D721Med (cell line): ENCODE measurements around the gene CRISPLD2.

Experiments
- DNase-seq: peaks from one replicate; pipeline ENCODE4 v3.0.0; 2011; ENCODE audit warnings: low spot score; ENCODE audit not compliant: insufficient read length
- FAIRE-seq: peaks from 2 replicates; lab custom pipeline; 2011; peaks lifted over from hg19 to GRCh38; lab: Jason Lieb, UNC
- TF ChIP-seq, protein P1 (sequence below): IDR thresholded peaks from 2 replicates; pipeline ENCODE4 v1.5.1; 2012; ENCODE audit warnings: mild to moderate bottlenecking, control low read depth; ENCODE audit not compliant: insufficient read depth; ENCODE audit errors: missing control alignments

The CRISPLD2 gene

DNA sequence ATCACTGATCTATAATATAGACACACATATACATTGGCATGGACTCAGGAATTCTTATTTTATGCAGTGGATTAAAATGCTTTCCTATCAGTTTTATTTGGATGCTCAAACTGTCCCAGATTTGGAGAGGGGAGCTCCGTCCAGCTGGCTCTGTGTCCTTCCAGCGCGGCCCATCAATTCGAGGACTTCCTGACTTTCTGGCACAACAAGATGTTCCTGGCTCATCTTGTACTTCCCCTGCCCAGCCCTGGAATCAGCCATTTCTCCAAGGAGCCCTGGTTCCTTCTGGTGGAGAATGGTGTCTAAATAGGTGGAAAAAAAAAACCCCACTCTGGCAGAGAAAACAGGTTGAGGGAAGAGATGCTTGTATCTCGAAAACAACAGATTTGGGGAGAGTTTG, 94.5 kb downstream of the CRISPLD2 start:
- no peak for FAIRE-seq
- TF ChIP-seq, protein P1, sequence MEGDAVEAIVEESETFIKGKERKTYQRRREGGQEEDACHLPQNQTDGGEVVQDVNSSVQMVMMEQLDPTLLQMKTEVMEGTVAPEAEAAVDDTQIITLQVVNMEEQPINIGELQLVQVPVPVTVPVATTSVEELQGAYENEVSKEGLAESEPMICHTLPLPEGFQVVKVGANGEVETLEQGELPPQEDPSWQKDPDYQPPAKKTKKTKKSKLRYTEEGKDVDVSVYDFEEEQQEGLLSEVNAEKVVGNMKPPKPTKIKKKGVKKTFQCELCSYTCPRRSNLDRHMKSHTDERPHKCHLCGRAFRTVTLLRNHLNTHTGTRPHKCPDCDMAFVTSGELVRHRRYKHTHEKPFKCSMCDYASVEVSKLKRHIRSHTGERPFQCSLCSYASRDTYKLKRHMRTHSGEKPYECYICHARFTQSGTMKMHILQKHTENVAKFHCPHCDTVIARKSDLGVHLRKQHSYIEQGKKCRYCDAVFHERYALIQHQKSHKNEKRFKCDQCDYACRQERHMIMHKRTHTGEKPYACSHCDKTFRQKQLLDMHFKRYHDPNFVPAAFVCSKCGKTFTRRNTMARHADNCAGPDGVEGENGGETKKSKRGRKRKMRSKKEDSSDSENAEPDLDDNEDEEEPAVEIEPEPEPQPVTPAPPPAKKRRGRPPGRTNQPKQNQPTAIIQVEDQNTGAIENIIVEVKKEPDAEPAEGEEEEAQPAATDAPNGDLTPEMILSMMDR, result no peak
- no peak for DNase-seq

DNA sequence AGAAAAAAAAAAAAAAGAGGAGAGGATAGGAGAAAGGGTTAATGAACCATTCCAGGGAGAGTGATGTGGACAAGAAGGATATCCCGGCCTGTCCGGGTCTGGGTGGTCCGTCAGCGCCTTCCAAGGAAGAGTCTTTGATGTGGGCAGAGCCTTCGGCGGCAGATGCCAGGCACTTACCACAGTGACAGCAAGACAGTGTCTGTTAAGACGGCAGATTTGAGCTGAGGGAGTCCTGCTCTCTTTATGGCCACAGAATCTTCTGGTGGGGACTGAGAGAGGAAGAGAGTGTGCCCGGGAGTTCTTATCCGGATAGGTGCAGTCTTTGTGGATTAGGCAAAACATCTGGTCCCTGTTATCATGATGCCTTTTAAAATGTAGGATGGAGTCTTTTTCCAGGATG, 96.4 kb downstream of the CRISPLD2 start:
- FAIRE-seq, result no peak
- TF ChIP-seq, protein P1, result no peak
- DNase-seq, result no peak

DNA sequence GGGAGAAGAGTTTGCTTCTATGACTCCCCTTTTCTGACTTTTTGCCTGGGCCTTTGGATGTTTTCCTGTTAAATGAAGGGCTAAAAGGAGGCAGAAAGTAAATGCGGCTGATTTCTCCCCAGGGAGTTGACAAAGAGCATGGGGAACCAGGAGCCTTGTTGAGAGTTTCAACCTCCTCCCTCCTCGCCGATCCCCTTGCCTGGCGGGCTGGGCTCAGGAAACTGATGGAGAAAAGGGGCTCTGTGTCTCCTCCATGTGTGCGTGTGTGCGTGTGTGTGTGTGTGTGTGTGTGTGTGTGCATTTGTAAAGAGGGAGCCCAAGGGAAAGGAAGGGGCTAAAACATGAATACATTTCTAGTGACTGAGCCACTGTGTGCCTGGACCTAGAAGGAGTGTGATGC, 97.1 kb downstream of the CRISPLD2 start:
- TF ChIP-seq, protein P1, result no peak
- FAIRE-seq, result no peak
- DNase-seq, result no peak

GRCh38 chr16:84917492-84917891, 97.7 kb downstream of the CRISPLD2 start:
- TF ChIP-seq, protein P1, result no peak
- FAIRE-seq, result no peak
- no peak for DNase-seq

GRCh38 chr16:84918006-84918909, 98.5 kb downstream of the CRISPLD2 start:
- no peak for FAIRE-seq
- TF ChIP-seq, protein P1, result no peak
- no peak for DNase-seq

DNA sequence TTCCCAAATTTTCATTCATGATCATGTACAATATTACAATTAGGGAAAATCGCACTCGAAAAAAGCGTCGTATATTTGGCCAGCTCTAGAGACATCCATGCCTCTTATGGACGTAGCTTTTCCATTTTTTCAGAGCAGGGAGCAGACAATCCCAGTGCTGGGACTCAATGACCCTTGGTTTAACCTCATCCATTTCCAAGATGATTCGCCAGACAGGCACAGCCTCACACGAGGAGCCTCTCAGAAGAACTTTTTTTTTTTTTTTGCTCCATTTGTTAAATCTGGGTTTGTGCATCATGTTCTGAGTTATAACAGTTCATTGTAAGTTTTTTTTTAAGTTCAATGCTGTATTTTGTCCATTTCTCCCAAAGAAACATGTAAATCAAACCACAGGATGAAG, 99.5 kb downstream of the CRISPLD2 start:
- DNase-seq (no peak), FAIRE-seq (no peak)
- TF ChIP-seq, protein P1, result no peak

GRCh38 chr16:84919708-84920107, 99.9 kb downstream of the CRISPLD2 start:
- no peak for FAIRE-seq
- TF ChIP-seq, protein P1, result no peak

More at GRCh38 chr16:84919708-84920107, 99.9 kb downstream of the CRISPLD2 start:
- DNase-seq, result no peak
